ENCODE data around the gene AK2.

- TF ChIP-seq CTCF (IDR thresholded peaks at IDR 0.05) (no peak), POLR2A (IDR thresholded peaks at IDR 0.05) (no peak)
Observed at GRCh38 chr1:33065301-33065700, 28.6 kb upstream of the AK2 start.
